C1 segment of cervical spinal cord (tissue), 14 donors: ENCODE measurements around the gene SENP7.
A peak's percentile ranks its signal among the peaks of the same experiment; 100 is the strongest.
"Not testable (repeated sequence)": the region's sequence is repeated elsewhere in the genome, so short reads cannot be mapped to it uniquely, and the experiment has no call there.

ENCODE experiments used
- DNase-seq, 14 donors: peaks; one replicate each; lab custom pipeline; 2025; lab: John Stamatoyannopoulos, UW

SENP7 gene, protein sequence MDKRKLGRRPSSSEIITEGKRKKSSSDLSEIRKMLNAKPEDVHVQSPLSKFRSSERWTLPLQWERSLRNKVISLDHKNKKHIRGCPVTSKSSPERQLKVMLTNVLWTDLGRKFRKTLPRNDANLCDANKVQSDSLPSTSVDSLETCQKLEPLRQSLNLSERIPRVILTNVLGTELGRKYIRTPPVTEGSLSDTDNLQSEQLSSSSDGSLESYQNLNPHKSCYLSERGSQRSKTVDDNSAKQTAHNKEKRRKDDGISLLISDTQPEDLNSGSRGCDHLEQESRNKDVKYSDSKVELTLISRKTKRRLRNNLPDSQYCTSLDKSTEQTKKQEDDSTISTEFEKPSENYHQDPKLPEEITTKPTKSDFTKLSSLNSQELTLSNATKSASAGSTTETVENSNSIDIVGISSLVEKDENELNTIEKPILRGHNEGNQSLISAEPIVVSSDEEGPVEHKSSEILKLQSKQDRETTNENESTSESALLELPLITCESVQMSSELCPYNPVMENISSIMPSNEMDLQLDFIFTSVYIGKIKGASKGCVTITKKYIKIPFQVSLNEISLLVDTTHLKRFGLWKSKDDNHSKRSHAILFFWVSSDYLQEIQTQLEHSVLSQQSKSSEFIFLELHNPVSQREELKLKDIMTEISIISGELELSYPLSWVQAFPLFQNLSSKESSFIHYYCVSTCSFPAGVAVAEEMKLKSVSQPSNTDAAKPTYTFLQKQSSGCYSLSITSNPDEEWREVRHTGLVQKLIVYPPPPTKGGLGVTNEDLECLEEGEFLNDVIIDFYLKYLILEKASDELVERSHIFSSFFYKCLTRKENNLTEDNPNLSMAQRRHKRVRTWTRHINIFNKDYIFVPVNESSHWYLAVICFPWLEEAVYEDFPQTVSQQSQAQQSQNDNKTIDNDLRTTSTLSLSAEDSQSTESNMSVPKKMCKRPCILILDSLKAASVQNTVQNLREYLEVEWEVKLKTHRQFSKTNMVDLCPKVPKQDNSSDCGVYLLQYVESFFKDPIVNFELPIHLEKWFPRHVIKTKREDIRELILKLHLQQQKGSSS

DNA sequence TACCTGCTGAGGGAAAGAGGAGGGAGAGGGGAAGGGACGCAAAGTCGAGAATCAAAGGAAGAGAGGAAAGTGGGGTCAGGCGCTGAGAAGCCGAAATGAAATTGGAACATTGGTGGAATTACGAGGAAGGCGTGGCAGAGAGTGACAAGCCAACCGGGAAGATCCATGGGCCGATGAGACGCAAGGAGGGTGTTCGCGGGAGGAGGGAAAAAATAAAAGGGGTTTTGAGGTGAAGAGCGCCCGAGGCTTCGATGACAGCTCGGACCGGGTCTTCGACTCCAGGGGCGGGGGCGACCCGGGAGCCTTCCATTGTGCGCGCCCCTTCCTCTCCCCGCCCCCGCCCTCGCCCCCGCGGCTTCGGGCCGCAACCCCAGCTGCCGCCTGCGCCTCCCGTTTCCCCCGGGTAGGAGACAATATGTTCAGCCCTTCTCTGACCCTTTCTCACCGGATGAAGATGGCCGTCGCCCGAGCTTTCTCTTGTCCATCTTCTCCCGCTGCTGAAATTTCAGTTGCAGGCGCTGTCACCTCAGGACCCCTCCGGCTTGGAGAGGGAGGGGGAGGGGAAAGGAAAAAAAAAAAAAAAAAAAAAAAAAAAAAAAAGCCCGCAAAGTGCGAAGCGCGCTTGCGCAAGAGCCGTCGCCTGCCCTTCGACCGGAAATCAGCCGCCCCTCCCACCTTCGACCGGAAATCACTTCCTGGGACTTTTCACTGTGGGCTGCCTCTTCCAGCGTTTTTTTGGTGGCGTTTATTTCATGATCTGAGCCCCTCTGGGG, at the start of gene SENP7:
SENP7 (minus strand) TSS at position 567 of the 773 bp plus-strand sequence; CDS start at position 485, 82 bp downstream.
- DNase-seq: peak; percentile 7 to 84 (median 72)

DNA sequence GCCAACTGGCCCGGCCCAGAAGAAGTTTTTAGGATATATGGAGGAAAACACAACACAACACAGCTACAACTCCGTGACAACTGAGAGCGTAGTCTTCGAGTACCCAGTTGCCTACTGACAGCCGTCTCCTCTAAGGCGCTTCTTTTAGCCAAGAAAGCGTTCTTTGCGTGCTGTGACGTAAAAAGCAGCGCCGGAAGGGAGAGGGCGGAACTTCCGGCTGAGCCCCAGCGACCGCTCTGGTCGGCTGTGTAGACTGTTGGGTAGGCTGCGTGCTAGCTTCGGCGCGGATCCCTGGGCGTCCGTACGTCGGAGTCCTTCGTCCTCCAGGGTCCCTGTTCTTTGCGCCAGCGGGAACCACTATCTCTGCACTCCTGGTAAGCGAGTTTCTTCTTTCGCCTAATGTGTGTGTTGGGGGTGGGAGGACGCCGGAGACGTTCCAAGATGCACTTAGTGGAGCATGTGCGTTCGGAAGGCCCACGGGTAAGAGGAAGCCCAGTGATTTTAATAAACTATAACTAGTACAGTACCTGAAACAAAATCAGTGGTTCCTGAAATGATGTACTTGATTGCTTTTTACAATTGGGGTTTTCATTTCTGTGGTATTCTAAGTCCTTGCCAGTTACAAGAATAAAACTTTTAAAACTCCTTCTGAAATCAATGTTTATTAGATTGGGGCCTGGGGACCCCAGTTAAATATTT, 48.8 kb upstream of the SENP7 start, which contains the start of gene TRMT10C:
TRMT10C (plus strand) TSS at position 239 of the 699 bp plus-strand sequence. CDS start 2,914 bp downstream, outside the sequence.
- DNase-seq: peak; percentile 34 to 94 (median 84)

DNA sequence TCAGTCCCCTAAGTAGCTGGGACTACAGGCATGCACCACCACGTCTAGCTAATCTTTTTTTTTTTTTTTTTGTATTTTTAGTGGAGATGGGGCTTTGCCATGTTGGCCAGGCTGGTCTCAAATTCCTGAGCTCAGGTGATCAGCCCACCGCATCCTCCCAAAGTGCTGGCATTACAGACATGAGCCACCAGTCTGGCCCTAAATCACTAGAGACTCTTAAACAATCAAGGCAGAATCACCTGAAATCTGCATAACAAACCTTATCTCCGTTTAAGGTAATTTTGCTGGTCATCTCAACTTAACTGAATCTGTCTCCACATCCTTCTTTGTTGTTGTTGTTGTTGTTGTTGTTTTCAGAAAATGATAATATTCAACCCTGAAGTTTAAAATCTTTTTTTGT, 43.1 kb upstream of the SENP7 start:
- DNase-seq: no peak

DNA sequence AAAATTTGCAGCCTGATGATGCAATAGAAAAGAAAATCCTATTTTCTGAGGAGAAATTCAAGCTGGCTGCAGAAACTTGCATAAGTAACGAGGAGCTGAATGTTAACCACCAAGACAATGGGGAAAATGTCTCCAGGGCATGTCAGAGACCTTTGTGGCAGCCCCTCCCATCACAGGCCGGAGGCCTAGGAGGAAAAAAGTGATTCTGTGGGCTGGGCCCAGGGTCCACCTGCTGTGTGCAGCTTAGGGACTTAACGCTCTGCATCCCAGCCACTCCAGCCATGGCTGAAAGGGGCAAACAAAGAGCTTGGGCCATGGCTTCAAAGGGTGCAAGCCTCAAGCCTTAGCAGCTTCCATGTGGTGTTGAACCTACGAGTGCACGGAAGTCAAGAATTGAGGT, 40.4 kb upstream of the SENP7 start:
- not testable (repeated sequence) for DNase-seq

DNA sequence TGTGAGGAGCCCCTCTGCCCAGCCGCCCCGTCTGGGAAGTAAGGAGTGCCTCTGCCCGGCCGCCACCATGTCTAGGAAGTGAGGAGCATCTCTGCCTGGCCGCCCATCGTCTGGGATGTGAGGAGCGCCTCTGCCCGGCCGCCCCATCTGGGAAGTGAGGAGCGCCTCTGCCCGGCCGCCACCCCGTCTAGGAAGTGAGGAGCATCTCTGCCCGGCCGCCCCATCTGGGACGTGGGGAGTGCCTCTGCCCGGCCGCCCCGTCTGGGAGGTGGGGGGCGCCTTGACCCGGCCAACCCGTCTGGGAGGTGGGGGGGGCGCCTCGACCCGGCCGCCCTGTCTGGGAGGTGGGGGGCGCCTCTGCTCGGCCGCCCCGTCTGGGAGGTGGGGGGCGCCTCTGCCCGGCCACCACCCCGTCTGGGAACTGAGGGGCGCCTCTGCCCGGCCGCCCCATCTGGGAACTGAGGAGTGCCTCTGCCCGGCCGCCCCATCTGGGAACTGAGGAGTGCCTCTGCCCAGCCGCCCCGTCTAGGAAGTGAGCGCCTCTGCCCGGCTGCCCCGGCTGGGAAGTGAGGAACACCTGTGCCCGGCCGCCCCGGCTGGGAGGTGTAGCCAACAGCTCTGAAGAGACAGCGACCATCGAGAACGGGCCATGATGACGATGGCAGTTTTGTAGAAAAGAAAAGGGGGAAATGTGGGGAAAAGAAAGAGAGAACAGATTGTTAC, 38.5 kb upstream of the SENP7 start:
- DNase-seq: not testable (repeated sequence)

DNA sequence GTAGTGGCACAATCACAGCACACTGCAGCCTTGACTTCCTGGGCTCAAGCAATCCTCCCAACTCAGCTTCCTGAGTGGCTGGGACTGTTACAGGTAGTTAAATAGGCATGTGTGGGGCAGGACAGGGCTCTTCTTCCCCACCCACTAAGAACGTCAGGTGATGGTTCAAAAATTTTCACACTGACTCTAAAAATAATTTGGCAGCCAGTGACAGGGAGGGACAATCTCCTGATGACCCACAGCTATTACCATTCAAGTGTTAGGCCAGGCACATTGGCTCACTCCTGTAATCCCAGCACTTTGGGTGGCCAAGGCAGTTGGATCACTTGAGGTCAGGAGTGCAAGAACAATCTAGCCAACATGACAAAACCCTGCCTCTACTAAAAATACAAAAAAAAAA, 36.5 kb upstream of the SENP7 start:
- DNase-seq: no peak

DNA sequence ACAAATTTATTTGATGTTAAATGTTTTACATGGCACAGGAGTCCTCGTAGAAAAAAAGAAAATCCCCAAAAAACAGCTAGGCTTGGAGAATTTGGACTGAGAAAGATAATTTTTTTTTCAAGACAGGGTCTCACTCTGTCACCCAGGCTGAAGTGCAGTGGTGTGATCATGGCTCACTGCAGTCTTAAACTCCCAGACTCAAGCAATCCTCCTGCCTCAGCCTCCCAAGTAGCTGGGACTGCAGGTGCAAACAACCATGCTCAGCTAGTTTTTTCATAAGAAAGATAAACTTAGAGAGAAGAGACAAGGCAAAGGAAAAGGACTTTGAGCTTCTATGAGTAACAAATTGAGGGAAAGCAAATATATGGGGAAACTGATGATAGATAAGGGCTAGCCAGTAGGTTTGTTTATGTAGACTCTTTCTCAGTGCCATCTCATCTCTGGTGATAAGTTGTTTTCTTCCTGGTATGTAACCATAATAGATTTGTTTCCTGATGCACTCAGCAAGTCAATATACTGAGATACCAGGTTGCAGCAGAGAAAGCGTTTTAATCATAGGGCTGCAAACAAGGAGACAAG, 35.6 kb upstream of the SENP7 start:
- no peak for DNase-seq

DNA sequence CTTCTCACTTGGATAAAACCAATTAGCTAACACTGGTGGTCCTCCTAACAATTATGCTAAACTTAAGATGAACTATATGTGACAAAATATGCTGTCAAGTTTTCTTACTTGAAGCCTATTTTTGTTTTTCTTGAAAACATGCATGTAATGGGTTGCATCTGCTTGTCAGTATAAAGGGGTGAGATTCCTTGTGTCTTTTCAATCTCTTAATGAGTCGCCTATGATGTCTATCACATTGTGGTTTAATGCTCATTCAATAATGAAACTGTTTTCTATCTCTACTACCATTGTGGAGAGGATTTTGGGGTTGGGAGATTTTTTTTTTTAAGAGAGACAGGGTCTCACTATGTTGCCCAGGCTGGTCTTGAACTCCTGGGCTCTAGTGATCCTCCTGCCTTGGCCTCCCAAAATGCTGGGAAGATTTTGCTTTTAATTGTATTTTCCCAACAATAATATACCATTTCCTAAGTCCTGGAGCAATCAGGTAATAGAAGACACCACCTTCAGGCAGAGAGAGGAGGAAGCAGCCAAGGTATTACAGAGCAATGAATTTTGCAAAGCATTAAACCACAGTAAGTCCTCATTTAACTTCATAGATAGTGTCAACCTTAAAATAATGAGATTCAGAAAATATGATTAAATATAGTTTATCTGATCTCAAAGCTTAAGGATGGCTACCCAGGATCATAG, 31.3 kb upstream of the SENP7 start:
- no peak for DNase-seq

DNA sequence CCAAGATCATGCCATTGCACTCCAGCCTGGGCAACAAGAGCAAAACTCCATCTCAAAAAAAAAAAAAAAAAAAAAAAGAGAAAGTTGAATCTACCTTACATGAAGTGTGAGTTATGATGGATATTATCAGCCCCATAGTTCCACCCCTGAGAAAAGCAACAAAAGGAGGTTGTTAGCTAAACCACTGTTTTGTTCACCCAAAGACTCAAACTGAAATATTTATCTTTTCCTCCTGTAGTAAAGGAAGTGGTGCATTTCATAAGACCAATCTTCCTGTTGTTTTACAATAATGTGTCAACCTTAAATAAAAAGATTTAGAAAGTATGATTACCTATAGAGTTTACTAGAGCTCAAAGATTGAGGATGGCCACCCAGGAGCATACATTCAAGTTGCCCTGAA, 29.9 kb upstream of the SENP7 start:
- DNase-seq: no peak

DNA sequence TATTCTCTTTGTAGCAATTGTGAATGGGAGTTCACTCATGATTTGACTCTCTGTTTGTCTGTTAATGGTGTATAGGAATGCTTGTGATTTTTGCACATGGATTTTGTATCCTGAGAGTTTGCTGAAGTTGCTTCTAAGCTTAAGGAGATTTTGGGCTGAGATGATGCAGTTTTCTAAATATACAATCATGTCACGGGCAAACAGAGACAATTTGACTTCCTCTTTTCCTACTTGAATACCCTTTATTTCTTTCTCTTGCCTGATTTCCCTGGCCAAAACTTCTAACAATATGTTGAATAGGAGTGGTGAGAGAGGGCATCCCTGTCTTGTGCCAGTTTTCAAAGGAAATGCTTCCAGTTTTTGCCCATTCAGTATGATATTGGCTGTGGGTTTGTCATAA, 23.9 kb upstream of the SENP7 start:
- not testable (repeated sequence) for DNase-seq

DNA sequence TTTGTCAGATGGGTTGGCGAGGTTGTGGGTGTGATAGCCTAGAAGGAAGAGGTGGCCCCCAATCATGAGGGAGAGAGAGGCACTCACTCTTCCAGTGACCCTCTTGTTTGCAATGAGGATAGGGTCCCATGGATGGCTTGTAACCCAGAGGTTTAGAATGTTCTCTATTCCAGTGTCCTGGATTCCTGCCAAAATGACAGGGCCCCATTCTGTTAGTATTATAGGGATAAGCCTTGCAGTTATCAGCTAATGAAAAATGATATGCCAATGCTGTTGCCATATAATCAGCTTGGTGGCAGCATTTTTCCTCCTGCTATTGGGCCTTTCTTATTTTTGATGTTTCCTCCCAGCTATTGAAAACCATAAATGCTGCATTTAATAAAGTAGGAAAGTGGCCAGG, 23.3 kb upstream of the SENP7 start:
- DNase-seq: no peak

DNA sequence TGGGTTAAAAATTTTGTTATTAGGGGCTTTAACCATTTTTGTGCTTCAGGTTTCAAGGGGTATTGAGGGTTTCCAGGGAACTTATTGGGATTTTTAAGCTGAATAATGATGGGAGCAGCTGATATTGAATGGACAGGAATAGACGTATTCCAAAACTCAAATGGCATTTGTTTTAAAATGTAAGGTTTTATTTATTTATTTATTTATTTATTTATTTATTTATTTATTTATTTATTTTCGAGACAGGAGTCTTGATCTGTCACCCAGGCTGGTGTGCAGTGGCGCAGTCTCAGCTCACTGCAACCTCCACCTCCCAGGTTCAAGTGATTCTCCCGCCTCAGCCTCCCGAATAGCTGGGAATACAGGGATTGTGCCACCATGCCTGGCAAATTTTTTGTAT, 22.2 kb upstream of the SENP7 start:
- no peak for DNase-seq

DNA sequence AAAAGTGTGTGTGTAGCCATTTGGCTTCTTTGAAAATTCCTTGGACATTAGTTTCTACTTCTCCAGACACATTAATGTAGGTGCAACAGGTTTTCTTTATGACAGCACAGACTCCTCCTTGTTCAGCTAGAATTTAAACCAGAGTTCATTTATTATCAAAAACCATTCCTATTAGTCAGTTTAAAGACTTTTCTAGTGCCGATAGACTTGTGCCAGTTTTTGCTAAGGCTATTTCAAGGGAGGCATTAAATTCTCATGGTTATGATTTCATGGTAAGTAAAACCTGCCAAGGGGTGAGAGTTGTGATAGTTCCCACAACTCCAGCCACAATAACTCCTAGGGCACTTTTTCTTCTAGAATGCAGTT, 20.6 kb upstream of the SENP7 start:
- no peak for DNase-seq

DNA sequence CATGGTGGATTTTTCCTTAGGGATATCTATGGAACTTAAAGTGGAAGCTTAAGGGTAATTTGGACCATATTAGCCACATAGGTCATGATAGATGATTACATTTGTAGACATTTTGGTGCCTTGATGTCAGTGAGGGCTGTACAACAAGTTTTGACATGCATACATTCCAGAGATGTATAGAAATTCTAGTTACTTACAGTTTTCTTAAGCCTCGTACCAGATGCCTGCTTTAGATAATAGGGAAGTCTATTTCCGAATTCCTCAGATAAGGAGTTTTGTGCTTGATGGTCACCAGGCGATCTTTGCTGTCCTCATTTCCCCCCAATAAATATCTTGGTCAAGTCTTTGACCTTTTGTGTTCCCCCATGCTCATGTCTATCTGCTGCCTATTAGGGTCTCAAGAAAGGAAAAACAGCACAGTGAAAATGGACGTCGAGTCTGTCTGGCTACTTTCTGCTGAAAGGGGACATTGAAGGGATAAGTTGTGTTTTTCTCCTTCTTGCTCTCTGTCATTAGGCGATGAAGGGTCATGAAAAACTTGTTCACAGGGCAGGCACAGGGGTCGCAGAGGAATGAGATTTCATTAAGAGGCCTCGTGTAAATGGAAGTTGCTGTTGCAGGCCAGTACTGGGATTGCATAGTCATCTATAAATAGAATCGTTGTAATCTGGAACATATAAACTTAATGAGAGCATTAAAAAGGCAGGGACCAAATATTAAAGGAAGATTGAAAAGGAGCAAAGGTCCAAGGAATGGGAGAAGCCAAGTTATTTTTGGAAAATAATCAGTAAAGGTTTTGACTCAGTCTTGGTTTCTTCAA, 20.0 kb upstream of the SENP7 start:
- no peak for DNase-seq

DNA sequence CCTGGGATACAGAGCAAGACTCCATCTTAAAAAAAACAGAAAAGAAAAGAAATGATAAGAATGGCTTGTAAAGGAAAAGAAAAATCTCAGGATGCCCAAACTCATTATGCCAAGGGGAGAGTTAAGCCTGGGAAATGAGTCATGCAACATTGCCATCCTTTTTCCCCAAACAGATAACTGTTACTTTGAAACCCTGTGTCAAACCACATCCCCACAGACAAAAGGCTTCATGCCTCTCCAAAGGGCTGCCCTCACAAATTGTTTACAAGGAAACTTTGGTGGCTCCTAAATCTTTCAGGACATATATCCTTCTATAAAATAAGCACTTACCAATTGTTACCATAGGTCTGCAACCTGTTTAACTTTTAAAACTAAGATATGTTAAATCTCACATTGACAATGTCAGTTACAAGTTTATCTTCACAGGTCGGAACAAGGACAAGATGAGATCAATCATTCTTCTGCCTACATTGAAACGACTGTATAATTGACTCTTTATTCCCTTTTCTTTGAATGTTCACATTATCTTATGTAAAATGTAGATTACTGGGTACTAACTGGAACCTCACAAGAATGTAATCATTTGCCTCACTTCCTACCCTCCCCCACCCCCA, 18.6 kb upstream of the SENP7 start:
- DNase-seq: no peak

DNA sequence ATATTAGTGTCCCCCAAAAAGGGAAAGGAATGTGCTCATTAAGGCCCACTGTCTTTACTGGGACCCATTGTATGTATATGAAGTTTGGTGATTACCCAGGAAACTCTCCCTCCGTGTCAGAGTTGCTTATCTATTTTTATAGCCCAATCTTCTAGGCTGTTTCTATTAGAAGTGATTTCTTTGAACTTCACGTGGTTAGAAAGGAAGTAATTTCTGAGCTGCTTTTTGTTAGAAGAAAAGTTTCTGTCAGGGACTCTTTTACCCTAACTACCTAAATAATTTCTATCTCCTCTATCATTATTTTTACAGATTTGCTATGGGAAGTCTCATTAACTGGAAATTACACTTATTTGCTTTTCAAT, 17.7 kb upstream of the SENP7 start:
- no peak for DNase-seq

DNA sequence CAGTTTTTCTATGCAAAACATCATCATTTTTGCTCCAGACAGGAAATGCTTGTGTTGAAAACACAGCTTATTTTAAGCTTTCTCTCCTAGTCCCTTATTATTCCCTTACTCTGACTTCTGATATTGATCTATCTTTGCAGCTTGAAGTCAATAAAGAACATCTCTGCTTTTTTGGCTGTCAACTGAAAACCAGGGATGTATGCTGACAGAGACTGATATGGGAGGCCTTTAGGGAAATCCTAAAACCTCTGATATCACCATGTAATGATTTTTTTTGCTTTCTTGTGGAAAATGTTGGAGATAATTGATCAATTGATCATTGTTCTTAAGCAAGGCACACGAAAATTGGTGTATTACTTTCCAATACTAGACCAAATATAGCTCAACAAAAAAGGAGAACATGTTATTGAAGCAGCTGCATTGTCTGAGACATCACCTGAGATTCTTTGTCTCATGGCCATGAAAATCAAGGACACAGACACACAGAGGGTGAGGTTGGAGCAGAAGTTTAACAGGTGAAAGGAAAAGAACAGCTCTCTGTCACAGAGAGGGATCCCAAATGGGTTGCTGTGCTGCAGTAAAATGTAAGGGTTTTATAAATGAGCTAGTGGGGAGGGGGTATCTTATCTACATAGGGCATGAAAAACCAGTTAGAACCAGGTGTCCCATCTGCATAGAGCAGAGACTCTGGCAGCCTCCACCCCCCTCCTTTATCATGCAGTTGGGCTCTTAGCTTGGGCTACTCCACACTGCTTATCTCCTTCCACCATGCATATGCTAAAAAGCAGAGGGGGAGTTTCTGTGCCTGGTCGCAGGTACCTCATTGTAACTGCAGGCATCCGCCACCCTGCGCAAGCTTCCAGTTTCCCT, 17.0 kb upstream of the SENP7 start:
- no peak for DNase-seq
